Measurements from ENCODE around the gene MARCHF10.

DNA sequence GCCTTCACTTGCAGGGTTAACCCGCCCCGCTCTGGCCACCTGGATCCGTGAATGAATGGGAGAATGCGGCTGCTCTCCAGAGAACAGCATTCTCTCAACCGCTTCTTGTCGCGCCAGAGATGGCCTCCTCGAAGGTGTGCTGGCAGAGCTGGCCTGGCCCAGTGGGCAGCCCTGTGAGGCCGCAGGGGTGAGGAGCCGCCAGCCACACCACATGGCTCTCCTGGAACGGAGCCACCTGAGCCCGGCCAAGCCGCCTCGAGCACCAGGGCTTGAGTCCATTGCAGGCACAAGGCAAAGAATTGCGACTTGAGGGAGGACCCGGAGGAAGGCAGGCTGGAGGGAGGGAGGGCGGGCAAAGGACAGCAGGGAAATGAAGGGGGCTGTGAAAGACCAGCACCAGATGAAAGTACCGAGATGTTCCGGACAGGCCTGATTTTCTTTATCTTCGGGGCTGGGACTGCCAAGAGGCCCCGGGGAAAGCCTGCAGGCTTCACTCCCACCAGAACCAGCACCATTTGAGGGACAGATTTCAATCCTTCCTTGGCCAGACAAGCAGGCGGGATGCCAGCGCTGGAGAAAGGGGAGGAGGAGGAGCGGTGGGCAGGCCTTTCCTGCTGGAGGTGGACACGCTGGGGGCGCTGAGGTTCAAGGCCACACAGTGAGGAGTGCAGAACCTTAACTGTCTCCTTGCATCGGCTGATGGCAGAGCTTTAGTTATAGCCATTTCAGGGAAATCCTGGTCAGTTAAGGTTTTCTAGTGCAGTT is 111.2 kb downstream of the MARCHF10 start:
- TF ChIP-seq, protein P1, sequence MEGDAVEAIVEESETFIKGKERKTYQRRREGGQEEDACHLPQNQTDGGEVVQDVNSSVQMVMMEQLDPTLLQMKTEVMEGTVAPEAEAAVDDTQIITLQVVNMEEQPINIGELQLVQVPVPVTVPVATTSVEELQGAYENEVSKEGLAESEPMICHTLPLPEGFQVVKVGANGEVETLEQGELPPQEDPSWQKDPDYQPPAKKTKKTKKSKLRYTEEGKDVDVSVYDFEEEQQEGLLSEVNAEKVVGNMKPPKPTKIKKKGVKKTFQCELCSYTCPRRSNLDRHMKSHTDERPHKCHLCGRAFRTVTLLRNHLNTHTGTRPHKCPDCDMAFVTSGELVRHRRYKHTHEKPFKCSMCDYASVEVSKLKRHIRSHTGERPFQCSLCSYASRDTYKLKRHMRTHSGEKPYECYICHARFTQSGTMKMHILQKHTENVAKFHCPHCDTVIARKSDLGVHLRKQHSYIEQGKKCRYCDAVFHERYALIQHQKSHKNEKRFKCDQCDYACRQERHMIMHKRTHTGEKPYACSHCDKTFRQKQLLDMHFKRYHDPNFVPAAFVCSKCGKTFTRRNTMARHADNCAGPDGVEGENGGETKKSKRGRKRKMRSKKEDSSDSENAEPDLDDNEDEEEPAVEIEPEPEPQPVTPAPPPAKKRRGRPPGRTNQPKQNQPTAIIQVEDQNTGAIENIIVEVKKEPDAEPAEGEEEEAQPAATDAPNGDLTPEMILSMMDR (conservative IDR thresholded peaks at IDR 0.05; ENCODE audit: low read length), result no peak
- TF ChIP-seq EZH2phosphoT487 (IDR thresholded peaks at IDR 0.05; ENCODE audit: borderline replicate concordance), result no peak

Measured in Loucy (cell line).